Measurements from ENCODE around the gene CAMK1.

GRCh38 chr3:9812870-9813483, 43.2 kb upstream of the CAMK1 start:
- TF ChIP-seq EZH2 (IDR thresholded peaks at IDR 0.05; ENCODE audit: borderline replicate concordance, low read length) (no peak), CTCF (IDR thresholded peaks at IDR 0.05; ENCODE audit: low read length) (no peak)
